GM18508 (cell line): ENCODE data around the gene GLMN.

Experiments used
- ATAC-seq: cut with Tn5 transposase; IDR thresholded peaks from one replicate; pipeline ENCODE4 v1.9.1; 2021; ENCODE audit warnings: moderate number of reproducible peaks; ENCODE audit not compliant: insufficient read depth, unreplicated experiment

Gene GLMN

GRCh38 chr1:92203105-92203504 is 95.7 kb downstream of the GLMN start:
- ATAC-seq, result no peak

- ATAC-seq, result no peak
Measured at GRCh38 chr1:92201973-92202372, 96.8 kb downstream of the GLMN start.
